GM12872 (cell line): ENCODE results near the gene MATN1.

Experiments
- TF ChIP-seq, protein P1 (sequence below): IDR thresholded peaks from 3 replicates; pipeline ENCODE4 v1.5.1; 2011; ENCODE audit warnings: low read depth, mild to moderate bottlenecking, low read length, moderate library complexity; ENCODE audit not compliant: insufficient read depth

Gene MATN1

GRCh38 chr1:30750731-30751291, 27.4 kb upstream of the MATN1 start:
- TF ChIP-seq, protein P1, sequence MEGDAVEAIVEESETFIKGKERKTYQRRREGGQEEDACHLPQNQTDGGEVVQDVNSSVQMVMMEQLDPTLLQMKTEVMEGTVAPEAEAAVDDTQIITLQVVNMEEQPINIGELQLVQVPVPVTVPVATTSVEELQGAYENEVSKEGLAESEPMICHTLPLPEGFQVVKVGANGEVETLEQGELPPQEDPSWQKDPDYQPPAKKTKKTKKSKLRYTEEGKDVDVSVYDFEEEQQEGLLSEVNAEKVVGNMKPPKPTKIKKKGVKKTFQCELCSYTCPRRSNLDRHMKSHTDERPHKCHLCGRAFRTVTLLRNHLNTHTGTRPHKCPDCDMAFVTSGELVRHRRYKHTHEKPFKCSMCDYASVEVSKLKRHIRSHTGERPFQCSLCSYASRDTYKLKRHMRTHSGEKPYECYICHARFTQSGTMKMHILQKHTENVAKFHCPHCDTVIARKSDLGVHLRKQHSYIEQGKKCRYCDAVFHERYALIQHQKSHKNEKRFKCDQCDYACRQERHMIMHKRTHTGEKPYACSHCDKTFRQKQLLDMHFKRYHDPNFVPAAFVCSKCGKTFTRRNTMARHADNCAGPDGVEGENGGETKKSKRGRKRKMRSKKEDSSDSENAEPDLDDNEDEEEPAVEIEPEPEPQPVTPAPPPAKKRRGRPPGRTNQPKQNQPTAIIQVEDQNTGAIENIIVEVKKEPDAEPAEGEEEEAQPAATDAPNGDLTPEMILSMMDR, result no peak

- TF ChIP-seq, protein P1, result no peak
These were observed 26.6 kb upstream of the MATN1 start for GRCh38 chr1:30749691-30750583.

DNA sequence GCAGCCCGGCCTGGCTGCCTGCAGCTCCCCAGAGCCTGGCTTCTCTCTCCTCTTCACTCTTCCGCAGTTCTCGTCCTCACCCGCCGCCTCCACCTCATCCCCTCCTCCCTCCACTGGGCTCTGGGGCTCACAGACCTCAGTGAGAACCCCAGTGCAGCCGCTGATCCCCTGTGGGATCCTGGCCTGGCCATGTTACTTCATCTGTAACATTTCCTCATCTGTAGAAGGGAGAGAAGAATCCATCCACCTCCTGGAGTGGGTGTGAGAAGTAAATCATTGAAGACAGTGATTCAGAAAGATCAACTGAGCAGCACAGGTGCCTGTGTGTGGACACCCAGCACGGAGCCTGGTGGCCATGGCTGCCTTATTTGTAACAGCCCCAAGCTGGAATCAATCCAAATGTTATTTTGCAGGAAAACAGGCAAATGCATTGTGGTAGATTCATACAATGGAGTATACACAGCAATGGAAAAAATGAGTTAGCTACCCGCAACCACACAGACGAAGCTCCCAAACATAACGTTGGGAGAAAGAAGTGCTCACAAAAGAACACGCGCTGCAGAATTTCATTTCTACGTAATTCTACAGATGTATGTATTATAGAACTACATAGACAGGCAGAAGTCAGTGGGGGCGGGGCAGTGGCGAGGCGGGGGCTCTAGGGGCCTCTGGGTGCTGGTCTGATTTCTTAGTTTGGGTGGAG, 25.5 kb upstream of the MATN1 start:
- TF ChIP-seq, protein P1, result no peak

GRCh38 chr1:30748098-30748698, 24.8 kb upstream of the MATN1 start:
- TF ChIP-seq, protein P1, result no peak

DNA sequence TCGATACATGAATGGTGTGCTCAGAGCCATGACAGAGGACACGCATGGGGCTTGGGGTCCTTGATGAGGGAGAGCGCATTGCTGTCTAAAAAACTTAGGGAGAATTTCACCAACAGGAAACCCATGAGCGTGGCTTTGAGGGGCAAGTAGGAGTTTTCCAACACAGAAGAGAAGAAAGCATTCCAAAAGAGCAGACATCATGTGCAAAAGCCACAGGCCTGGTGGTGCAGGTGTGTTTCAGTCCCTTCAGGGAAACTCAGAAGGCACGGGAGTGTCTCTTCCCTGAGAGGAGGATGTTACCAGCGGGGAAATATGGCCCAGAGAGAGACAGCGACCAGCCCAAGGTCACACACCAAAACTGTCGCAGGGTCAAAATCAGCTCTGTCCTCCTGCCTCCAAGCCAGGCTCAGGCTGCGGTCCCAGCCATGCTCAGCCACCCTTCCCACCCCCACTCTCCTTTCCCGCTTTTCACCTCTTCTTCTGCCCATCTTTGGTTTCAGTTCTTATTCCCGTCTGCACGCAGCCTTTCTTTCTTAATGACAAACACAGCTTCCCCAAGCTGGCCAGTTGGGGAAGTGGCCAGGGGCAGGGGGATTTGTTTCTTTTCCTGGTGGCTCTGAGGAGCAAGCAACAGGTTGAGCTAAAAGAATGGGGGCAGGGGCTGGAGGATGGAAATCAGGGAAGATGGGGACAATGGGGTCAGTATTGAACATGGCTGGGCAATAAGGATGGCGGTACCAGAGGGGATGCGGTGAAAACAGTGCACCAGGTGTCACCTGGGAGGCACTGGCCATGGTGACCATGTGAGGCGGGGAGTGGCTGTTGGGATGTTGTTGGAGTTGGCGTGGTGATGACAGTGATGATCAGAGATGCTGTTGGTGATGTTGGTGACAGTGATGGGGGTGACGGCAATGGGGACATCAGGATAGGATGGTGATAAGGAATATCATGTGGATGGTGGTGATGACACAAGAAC, 23.9 kb upstream of the MATN1 start:
- TF ChIP-seq, protein P1, result no peak

- TF ChIP-seq, protein P1, result no peak
These were observed 23.0 kb upstream of the MATN1 start for GRCh38 chr1:30746212-30747032.
